ENCODE measurements around the gene PDE11A.

Gene PDE11A

GRCh38 chr2:177688844-177689243 is 383.7 kb downstream of the PDE11A start:
- no peak for DNase-seq

DNA sequence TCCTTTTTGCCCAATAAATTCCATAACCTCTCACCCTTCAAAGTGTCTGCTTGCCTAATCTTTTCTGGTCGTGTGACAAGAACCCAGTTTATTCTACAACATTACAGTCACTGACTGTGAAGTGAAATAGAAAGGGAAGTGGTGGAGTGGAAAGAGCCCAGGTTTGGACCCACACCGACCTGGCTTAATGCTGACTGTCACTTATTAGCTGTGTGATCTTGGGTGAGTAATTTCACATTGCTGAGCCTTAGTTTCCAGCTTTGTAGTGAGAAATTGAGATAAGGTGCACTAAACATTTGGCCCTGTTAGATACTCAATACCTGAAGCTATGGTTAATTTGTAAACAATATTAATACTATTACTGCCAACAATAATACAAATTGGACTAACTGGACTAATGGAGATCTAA is 388.9 kb downstream of the PDE11A start:
- DNase-seq, result no peak

GRCh38 chr2:177682836-177683660 is 389.5 kb downstream of the PDE11A start:
- DNase-seq, result no peak

GRCh38 chr2:177682006-177682405 is 390.6 kb downstream of the PDE11A start:
- DNase-seq, result no peak

DNA sequence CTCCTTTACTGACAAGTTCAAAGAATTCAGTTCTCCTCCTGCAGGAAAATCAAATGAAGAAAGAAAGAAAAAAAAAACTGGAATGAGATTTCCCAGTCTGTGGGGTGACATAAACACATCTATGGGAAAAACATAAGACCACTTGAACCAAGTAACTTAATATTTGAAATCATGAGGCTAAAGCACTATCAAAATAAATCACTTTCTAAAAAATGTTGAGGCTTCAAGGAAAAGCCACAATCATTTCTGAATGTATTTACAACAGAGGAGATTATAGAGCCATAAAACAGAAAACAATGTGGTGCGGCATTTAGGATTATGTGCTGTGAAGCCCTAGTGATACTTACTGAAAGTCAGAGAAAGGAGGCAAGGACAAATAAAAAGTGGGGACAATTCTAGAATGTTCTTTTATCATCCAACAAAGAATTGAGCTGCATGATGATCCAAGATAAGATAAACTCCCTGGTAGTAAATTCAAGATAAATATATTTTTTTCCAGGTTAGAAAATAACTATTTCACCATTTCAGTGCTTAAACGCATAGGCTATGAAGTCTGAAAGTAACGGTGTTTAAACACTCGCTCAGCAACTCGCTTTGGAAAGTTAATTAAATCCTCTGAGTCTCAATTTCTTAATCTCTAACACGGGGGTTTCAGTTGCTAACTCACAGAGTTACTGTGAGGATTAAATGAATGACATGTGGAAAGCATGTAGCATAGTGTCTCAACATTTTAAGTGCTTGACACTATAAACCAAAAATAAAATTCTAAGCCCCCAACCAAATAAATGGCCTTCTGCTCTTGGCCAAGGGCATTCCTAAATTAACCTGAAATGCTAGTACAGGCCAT is 391.5 kb downstream of the PDE11A start:
- DNase-seq, result no peak

GRCh38 chr2:177679611-177680605 is 392.7 kb downstream of the PDE11A start:
- no peak for DNase-seq

GRCh38 chr2:177678939-177679338 is 393.6 kb downstream of the PDE11A start:
- no peak for DNase-seq

DNA sequence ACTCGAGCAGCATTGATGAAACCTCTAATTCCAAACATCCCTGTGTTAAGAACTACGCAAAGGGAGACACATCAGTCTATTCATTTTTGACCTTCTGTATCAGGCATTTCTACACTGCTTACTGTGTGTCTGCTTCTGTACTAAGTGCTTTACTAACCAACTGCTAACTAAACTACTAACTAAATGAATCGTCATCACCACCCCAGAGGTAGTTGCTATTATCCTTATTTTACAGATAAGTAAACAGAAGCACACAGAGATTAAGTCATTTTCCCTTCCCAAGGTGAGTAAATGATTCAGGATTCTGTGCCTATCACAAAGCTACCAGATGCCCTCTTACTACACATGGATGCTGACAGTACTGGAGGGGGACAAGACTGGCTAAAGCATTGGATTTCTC is 395.9 kb downstream of the PDE11A start:
- no peak for DNase-seq

GRCh38 chr2:177675825-177676224 is 396.8 kb downstream of the PDE11A start:
- DNase-seq, result no peak

DNA sequence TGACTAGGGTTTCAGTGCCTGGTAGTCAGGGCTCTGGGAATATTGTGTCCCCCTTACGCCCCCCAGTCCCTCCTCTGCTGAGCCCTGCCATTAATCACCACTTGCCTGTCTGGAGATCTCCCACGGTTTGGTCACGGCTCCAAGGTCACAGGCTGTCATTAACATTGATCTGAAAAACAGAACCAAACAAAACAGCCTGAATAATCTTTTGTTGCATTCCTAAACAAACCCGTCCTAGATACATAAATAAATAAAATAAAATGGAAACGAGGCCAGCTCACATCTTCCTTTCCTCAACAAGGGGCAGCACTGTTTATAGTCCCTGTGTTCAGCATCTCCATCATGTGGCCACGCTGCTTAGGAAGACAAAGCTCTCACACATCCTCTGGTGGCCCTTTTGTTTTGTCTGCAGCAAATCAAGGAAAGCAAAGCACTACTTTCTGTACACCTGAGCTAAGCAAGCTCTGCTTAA is 397.2 kb downstream of the PDE11A start:
- DNase-seq, result no peak

DNA sequence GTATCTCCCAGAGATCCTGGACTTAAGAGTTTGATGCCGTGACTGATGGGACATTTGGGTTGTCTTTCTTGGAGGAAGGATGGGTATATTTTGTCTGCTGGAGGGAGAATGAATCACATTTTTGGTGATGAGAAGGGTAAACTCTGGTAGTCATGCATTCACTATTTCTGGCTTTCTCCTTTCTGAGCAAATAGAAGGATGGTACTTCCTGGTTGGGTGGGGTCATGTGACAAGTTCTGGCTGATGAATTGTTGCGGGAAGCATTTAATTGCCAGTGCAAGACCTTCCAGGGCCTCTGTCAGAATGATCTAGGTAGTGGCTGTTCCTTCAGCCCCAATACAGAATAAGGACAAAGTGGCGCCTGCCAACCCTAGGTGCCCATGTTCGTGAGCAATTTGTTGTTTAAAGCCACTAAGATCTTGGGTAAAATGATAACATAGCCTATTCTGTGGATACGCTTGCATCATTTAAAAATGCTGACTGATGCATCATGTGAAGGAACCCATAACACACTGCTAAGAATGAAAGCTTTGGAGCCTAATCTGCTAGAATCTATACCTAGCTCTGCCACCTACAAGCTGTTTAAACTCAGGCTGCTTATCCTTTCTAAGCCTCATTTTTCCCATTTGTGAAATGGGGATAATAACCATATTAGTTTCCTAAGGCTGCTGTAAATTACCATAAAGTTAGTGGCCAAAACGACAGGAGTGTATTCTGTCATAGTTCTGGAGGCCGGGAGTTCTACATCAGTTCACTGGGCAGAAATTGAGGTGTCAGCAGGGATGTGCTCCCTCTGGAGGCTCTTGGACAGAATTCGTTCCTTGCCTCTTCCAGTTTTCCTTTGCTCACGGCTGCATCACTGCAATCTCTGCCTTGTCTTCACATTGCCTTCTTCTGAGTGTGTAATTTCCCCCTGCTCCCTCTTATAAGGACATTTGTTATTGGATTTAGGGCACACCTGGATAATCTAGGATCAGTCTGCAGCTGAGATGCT is 398.7 kb downstream of the PDE11A start:
- DNase-seq, result no peak

GRCh38 chr2:177671662-177672061 is 400.9 kb downstream of the PDE11A start:
- no peak for DNase-seq

- no peak for DNase-seq
Observed at GRCh38 chr2:177670791-177671535, 401.6 kb downstream of the PDE11A start.

GRCh38 chr2:177669625-177670330 is 402.8 kb downstream of the PDE11A start:
- no peak for DNase-seq

DNA sequence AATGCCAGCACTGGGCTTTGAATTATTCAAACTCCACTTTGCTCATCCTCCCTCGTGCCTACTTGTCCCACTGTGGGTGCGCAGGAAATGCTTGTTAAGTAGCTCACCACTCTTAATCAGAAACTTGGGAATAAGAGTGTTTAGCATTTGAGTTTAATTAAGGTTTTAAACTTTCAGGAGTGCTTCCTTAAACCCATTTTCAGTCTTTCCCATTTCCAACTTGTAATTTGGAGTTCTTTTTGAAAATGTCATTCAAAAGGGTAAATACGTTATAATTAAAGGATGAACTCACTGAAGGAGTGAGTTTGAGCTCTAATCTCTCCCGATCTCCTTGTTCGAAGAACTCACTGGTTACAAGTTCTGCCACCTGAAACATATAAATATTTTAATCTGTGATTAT is 403.4 kb downstream of the PDE11A start:
- no peak for DNase-seq

- no peak for DNase-seq
Observed at GRCh38 chr2:177668617-177669016, 404.0 kb downstream of the PDE11A start.

DNA sequence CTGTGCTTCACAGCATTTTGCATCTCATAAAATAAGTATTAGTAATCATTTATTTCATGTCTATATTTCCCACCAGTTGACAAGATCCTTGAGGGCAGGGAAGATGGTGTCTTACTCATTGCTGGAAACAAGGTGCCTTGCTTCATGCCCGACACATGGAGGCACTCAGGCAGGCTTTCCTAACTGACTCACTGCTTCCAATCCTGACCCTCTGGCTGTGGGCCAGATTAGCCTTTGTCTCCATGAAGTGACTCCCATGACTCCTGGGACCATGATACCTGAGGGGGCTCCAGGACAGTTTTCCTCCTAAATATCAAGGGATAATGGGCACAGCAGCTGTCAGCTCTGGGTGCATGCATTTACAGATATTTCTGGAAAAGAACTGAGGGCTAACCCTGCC is 405.0 kb downstream of the PDE11A start:
- no peak for DNase-seq

GRCh38 chr2:177666408-177666807 is 406.2 kb downstream of the PDE11A start:
- DNase-seq, result no peak

DNA sequence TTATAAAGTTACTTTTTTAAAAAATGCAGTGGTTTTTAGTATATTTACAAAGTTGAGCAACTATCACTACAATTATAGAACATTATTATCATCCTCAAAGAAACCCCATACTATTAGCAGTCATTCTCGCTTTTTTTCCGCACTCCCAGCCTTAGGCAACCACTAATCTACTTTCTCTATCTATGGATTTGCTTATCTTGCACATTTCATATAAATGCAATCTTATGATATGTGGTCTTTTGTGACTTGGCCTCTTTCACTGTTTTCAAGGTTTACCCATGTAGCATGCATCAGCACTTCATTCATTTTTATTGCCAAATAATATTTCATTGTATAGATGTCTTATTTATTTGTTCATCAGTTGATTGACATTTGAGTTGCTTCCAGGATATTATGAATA is 406.6 kb downstream of the PDE11A start:
- no peak for DNase-seq

DNA sequence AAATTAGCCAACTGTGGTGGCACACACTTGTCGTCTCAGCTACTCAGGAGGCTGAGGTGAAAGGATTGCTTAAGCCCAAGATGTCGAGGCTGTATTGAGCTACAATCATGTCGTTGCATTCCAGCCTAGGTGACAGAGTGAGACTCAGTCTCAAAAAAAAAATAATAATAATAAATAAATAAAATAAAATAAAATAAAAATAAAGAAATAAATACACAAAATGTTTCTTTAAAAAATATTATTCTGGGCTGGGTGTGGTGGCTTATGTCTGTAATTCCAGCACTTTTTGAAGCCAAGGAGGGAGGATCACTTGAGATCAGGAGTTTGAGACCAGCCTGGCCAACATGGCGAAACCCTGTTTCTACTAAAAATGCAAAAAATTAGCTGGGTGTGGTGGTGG is 407.2 kb downstream of the PDE11A start:
- DNase-seq, result no peak
